ENCODE results near the gene SYT13. TPM values are rescaled to one million over a fixed set of nuclear protein-coding genes. Genes with fewer than 3 reads are reported as not detected.

SYT13 gene
- total RNA-seq, 1 donor from 2014 or later, result not detected

- no peak for DNase-seq
- intact Hi-C loops (cut with DNase I), result no loop called here
- TF ChIP-seq CTCF (IDR thresholded peaks at IDR 0.05), result no peak
- H3K27me3 ChIP-seq (ENCODE audit: low read depth), result no peaks in the 10 kb centered on the region
- H3K4me1 ChIP-seq, result no peaks in the 10 kb centered on the region
- ATAC-seq, result no peak
- no peaks in the 10 kb centered on the region for H3K36me3 ChIP-seq
- no peak overlapping the region for H3K4me3 ChIP-seq
- H3K27ac ChIP-seq, result no peak overlapping the region
- no peaks in the 10 kb centered on the region for H3K9me3 ChIP-seq
These were observed 19.9 kb upstream of the SYT13 start for GRCh38 chr11:45305874-45306623.

GRCh38 chr11:45304992-45305335 lies 18.8 kb upstream of the SYT13 start:
- Histone ChIP-seq H3K4me3 (no peak overlapping the region), H3K36me3 (no peaks in the 10 kb centered on the region), H3K27me3 (ENCODE audit: low read depth) (no peaks in the 10 kb centered on the region), H3K27ac (no peak overlapping the region), H3K9me3 (no peaks in the 10 kb centered on the region), H3K4me1 (no peaks in the 10 kb centered on the region)
- TF ChIP-seq CTCF (IDR thresholded peaks at IDR 0.05), result no peak
- intact Hi-C loops (cut with DNase I), result no loop called here
- ATAC-seq (no peak), DNase-seq (no peak)

GRCh38 chr11:45304111-45304991 lies 18.2 kb upstream of the SYT13 start:
- TF ChIP-seq CTCF (IDR thresholded peaks at IDR 0.05), result no peak
- Histone ChIP-seq H3K36me3 (no peaks in the 10 kb centered on the region), H3K9me3 (no peaks in the 10 kb centered on the region), H3K27ac (no peak overlapping the region), H3K4me3 (no peak overlapping the region), H3K4me1 (no peaks in the 10 kb centered on the region), H3K27me3 (ENCODE audit: low read depth) (no peaks in the 10 kb centered on the region)
- intact Hi-C loops (cut with DNase I), result no loop called here
- no peak for DNase-seq
- no peak for ATAC-seq

GRCh38 chr11:45303316-45303715 lies 17.2 kb upstream of the SYT13 start:
- Histone ChIP-seq H3K36me3 (no peaks in the 10 kb centered on the region), H3K4me3 (no peak overlapping the region), H3K27me3 (ENCODE audit: low read depth) (no peaks in the 10 kb centered on the region), H3K9me3 (no peaks in the 10 kb centered on the region), H3K27ac (no peak overlapping the region), H3K4me1 (no peaks in the 10 kb centered on the region)
- ATAC-seq (no peak), DNase-seq (no peak)
- no peak for TF ChIP-seq CTCF (IDR thresholded peaks at IDR 0.05)
- intact Hi-C loops (cut with DNase I), result no loop called here

GRCh38 chr11:45301537-45302246 lies 15.6 kb upstream of the SYT13 start:
- Histone ChIP-seq H3K27ac (no peak overlapping the region), H3K4me3 (no peak overlapping the region), H3K36me3 (no peaks in the 10 kb centered on the region), H3K9me3 (no peaks in the 10 kb centered on the region), H3K4me1 (no peaks in the 10 kb centered on the region), H3K27me3 (ENCODE audit: low read depth) (no peaks in the 10 kb centered on the region)
- DNase-seq (no peak), ATAC-seq (no peak)
- intact Hi-C loops (cut with DNase I), result no loop called here
- no peak for TF ChIP-seq CTCF (IDR thresholded peaks at IDR 0.05)

Data from lower lobe of right lung (tissue), 2 donors.